Suppressor macrophage treated with lipopolysaccharide for 4 hours (primary cell): Measurements from ENCODE around the gene ATP5F1C.
A peak's percentile ranks its signal among the peaks of the same experiment; 100 is the strongest.
"Not testable (repeated sequence)": the region's sequence is repeated elsewhere in the genome, so short reads cannot be mapped to it uniquely, and the experiment has no call there.

Experiments
- DNase-seq: peaks from one replicate; pipeline ENCODE4 v3.0.0-alpha.2; 2020

Gene ATP5F1C

GRCh38 chr10:7794251-7795026, 6.5 kb downstream of the ATP5F1C start:
- peak; percentile 25 for DNase-seq

- no peak for DNase-seq
Measured at GRCh38 chr10:7795605-7796004, 7.6 kb downstream of the ATP5F1C start.

GRCh38 chr10:7797582-7797981, 9.6 kb downstream of the ATP5F1C start:
- DNase-seq = peak; percentile 28

GRCh38 chr10:7802606-7803005, 14.6 kb downstream of the ATP5F1C start:
- no peak for DNase-seq

GRCh38 chr10:7804216-7804615, 16.2 kb downstream of the ATP5F1C start:
- DNase-seq = no peak

GRCh38 chr10:7804741-7805140, 16.8 kb downstream of the ATP5F1C start:
- no peak for DNase-seq

- DNase-seq = no peak
Measured at GRCh38 chr10:7808686-7809267, 20.8 kb downstream of the ATP5F1C start.

- DNase-seq = no peak
Measured at GRCh38 chr10:7810443-7810842, 22.5 kb downstream of the ATP5F1C start.

GRCh38 chr10:7811000-7811399, 23.0 kb downstream of the ATP5F1C start:
- DNase-seq = no peak

GRCh38 chr10:7811743-7812142, 23.8 kb downstream of the ATP5F1C start:
- not testable (repeated sequence) for DNase-seq

- DNase-seq = no peak
Measured at GRCh38 chr10:7813481-7813880, 25.5 kb downstream of the ATP5F1C start.

- no peak for DNase-seq
Measured at GRCh38 chr10:7817576-7817975, 29.6 kb downstream of the ATP5F1C start.

- no peak for DNase-seq
Measured at GRCh38 chr10:7817984-7818294, 30.0 kb downstream of the ATP5F1C start.

GRCh38 chr10:7818295-7819120, 30.5 kb downstream of the ATP5F1C start, which contains the start of gene TAF3:
TAF3 (plus strand) TSS chr10:7818505; CDS start chr10:7818710, 205 bp downstream.
- DNase-seq = peak; percentile 93

- peak; percentile 44 for DNase-seq
Measured at GRCh38 chr10:7819121-7819460, 31.1 kb downstream of the ATP5F1C start.

GRCh38 chr10:7824251-7824650, 36.3 kb downstream of the ATP5F1C start:
- DNase-seq = no peak

- no peak for DNase-seq
Measured at GRCh38 chr10:7826971-7827370, 39.0 kb downstream of the ATP5F1C start.

GRCh38 chr10:7829289-7829834, 41.4 kb downstream of the ATP5F1C start:
- no peak for DNase-seq

GRCh38 chr10:7832060-7832459, 44.1 kb downstream of the ATP5F1C start:
- DNase-seq = no peak

- no peak for DNase-seq
Measured at GRCh38 chr10:7833210-7833609, 45.2 kb downstream of the ATP5F1C start.

GRCh38 chr10:7834262-7834661, 46.3 kb downstream of the ATP5F1C start:
- no peak for DNase-seq

GRCh38 chr10:7836571-7836970, 48.6 kb downstream of the ATP5F1C start:
- no peak for DNase-seq

GRCh38 chr10:7846591-7846990, 58.6 kb downstream of the ATP5F1C start:
- no peak for DNase-seq
